Thoracic aorta (tissue), 2 donors: Measurements from ENCODE around the gene RASL11B. TPM values are rescaled to one million over a fixed set of nuclear protein-coding genes. Genes with fewer than 3 reads are reported as not detected.

Experiments
- ATAC-seq: fragments of 150-250 bp; one replicate; pipeline ENCODE4 v1.8.0; 2017; ENCODE audit warnings: low read depth; ENCODE audit not compliant: insufficient number of reproducible peaks, low FRiP score
- DNase-seq: peaks from one replicate; pipeline ENCODE4 v3.0.0-alpha.2; 2020; ENCODE audit warnings: low spot score
- H3K27ac ChIP-seq, 2 donors: fragments of 200-600 bp; sonication (generic); 1 replicate in 1 of 2; 2 replicates in 1 of 2; pipeline ENCODE4 v1.5.1; 2016; ENCODE audit warnings: mild to moderate bottlenecking in 2 of 2, moderate library complexity in 2 of 2
- H3K27me3 ChIP-seq: fragments of 200-600 bp; sonication (generic); replicated peaks from 2 replicates; pipeline ENCODE4 v1.6.0; 2016; ENCODE audit warnings: mild to moderate bottlenecking; ENCODE audit not compliant: insufficient read depth
- H3K36me3 ChIP-seq: fragments of 200-600 bp; sonication (generic); one replicate; pipeline ENCODE4 v1.5.1; 2016
- H3K4me1 ChIP-seq, 2 donors: fragments of 200-600 bp; sonication (generic); 1 replicate in 1 of 2; 2 replicates in 1 of 2; pipeline versions ENCODE4 v1.5.1 to v1.6.0; 2016; ENCODE audit warnings: low read depth in 2 of 2, mild to moderate bottlenecking in 1 of 2; ENCODE audit not compliant: control insufficient read depth in 1 of 2
- H3K4me3 ChIP-seq: fragments of 200-600 bp; sonication (generic); 2 replicates; pipeline ENCODE4 v1.5.1; 2016; ENCODE audit warnings: mild to moderate bottlenecking
- H3K9me3 ChIP-seq: fragments of 200-600 bp; sonication (generic); 2 replicates; pipeline ENCODE4 v1.5.1; 2016
- CTCF ChIP-seq: fragments of 200-600 bp; sonication (generic); IDR thresholded peaks from one replicate; pipeline ENCODE4 v1.5.1; 2019; ENCODE audit warnings: antibody characterized with exemption
- total RNA-seq, 2 donors: library from RNA; depleted of rRNA; stranded (reverse); fragments of >200 nt; gene quantifications; one replicate each; pipeline versions ENCODE4 v1.1.0 to v1.2.3, GENCODE V29; 2016

The RASL11B gene
- total RNA-seq, 2 donors from 2014 or later: 5.0 to 5.4 TPM

GRCh38 chr4:52915730-52916300, 53.7 kb downstream of the RASL11B start:
- Histone ChIP-seq H3K27ac (no peak overlapping the region), H3K9me3 (no peaks in the 10 kb centered on the region), H3K36me3 (no peaks in the 10 kb centered on the region), H3K27me3 (no peaks in the 10 kb centered on the region), H3K4me1 (peaks cover 9 to 17% of the 10 kb centered on the region in 2 donors), H3K4me3 (no peak overlapping the region)
- no peak for ATAC-seq
- no peak for DNase-seq
- no peak for TF ChIP-seq CTCF

Other genes starting within 250 kb of the RASL11B start
- 10 to 100 TPM; 12.2 to 15.5 TPM for gene USP46, start 203.0 kb upstream of the RASL11B start, total RNA-seq
- gene ERVMER34-1, start 110.9 kb upstream of the RASL11B start, total RNA-seq: not detected